ENCODE measurements around the gene RPS2.

The RPS2 gene

GRCh38 chr16:2007081-2007836, 42.6 kb upstream of the RPS2 start:
- no peak for TF ChIP-seq ISL1 (CRISPR knock-in tag; IDR thresholded peaks at IDR 0.05)
- no peak for ATAC-seq

GRCh38 chr16:2006317-2006716, 41.7 kb upstream of the RPS2 start:
- TF ChIP-seq BACH2 (CRISPR knock-in tag; IDR thresholded peaks at IDR 0.05; ENCODE audit: borderline replicate concordance) (no peak), TCF4 (CRISPR knock-in tag; IDR thresholded peaks at IDR 0.05; ENCODE audit: borderline replicate concordance) (no peak), TOX (CRISPR knock-in tag; IDR thresholded peaks at IDR 0.05; ENCODE audit: borderline replicate concordance) (no peak), ZNF70 (CRISPR knock-in tag; IDR thresholded peaks at IDR 0.05) (no peak), PPARA (CRISPR knock-in tag; IDR thresholded peaks at IDR 0.05; ENCODE audit: borderline replicate concordance) (no peak), OSR1 (CRISPR knock-in tag; IDR thresholded peaks at IDR 0.05) (no peak), SNAI2 (CRISPR knock-in tag; IDR thresholded peaks at IDR 0.05) (no peak), ZNF8 (CRISPR knock-in tag; IDR thresholded peaks at IDR 0.05) (no peak), CSRNP3 (CRISPR knock-in tag; IDR thresholded peaks at IDR 0.05) (no peak)
- no peak for ATAC-seq

GRCh38 chr16:2005646-2006045, 41.0 kb upstream of the RPS2 start:
- no peak for ATAC-seq
- no peak for TF ChIP-seq OSR1 (CRISPR knock-in tag; IDR thresholded peaks at IDR 0.05)
- TF ChIP-seq SNAI2 (CRISPR knock-in tag; IDR thresholded peaks at IDR 0.05): no peak
- no peak for TF ChIP-seq ZNF565 (CRISPR knock-in tag; conservative IDR thresholded peaks at IDR 0.05; ENCODE audit: low read depth)
- TF ChIP-seq ZNF70 (CRISPR knock-in tag; IDR thresholded peaks at IDR 0.05): no peak
- TF ChIP-seq PATZ1 (CRISPR knock-in tag; IDR thresholded peaks at IDR 0.05; ENCODE audit: borderline replicate concordance): no peak
- no peak for TF ChIP-seq CREB5 (CRISPR knock-in tag; IDR thresholded peaks at IDR 0.05; ENCODE audit: low read depth)
- no peak for TF ChIP-seq ZC3H10 (CRISPR knock-in tag; IDR thresholded peaks at IDR 0.05)
- no peak for TF ChIP-seq ZFP30 (CRISPR knock-in tag; IDR thresholded peaks at IDR 0.05)
- no peak for TF ChIP-seq TSHZ2 (CRISPR knock-in tag; IDR thresholded peaks at IDR 0.05)
- no peak for TF ChIP-seq RARB (CRISPR knock-in tag; IDR thresholded peaks at IDR 0.05)
- no peak for TF ChIP-seq BACH2 (CRISPR knock-in tag; IDR thresholded peaks at IDR 0.05; ENCODE audit: borderline replicate concordance)

GRCh38 chr16:2004795-2005517, 40.3 kb upstream of the RPS2 start:
- ATAC-seq: no peak
- TF ChIP-seq CSDC2 (CRISPR knock-in tag; IDR thresholded peaks at IDR 0.05) (no peak), ESRRG (CRISPR knock-in tag; IDR thresholded peaks at IDR 0.05) (no peak), PPARA (CRISPR knock-in tag; IDR thresholded peaks at IDR 0.05; ENCODE audit: borderline replicate concordance) (no peak), POU6F1 (CRISPR knock-in tag; IDR thresholded peaks at IDR 0.05; ENCODE audit: borderline replicate concordance, low read depth) (no peak), RARB (CRISPR knock-in tag; IDR thresholded peaks at IDR 0.05) (no peak), PATZ1 (CRISPR knock-in tag; IDR thresholded peaks at IDR 0.05; ENCODE audit: borderline replicate concordance) (no peak), ISL1 (CRISPR knock-in tag; IDR thresholded peaks at IDR 0.05) (no peak), BACH2 (CRISPR knock-in tag; IDR thresholded peaks at IDR 0.05; ENCODE audit: borderline replicate concordance) (no peak), ZNF70 (CRISPR knock-in tag; IDR thresholded peaks at IDR 0.05) (no peak)

All from SK-N-SH treated with all-trans-retinoic acid at 6 μM for 48 hours (cell line).